ENCODE results near the gene CCNB1IP1.
A peak's percentile ranks its signal among the peaks of the same experiment; 100 is the strongest.

Gene CCNB1IP1

GRCh38 chr14:20350860-20351259 is 17.8 kb upstream of the CCNB1IP1 start:
- Histone ChIP-seq H3K9ac (ENCODE audit: low read depth, low read length) (no peak overlapping the region), H3K4me3 (ENCODE audit: low read depth in 1 of 2, low read length in 2 of 2) (no peak overlapping the region), H3K27ac (ENCODE audit: low read length) (no peak overlapping the region), H3K36me3 (ENCODE audit: insufficient read depth, low read length) (peaks cover 90% of the 10 kb centered on the region), H3K79me2 (ENCODE audit: insufficient read depth, low read length) (peaks cover 2% of the 10 kb centered on the region), H3K4me1 (ENCODE audit: insufficient read depth, low read length) (no peaks in the 10 kb centered on the region; the same call in 1 of the 2 replicates), H3K4me2 (ENCODE audit: insufficient read depth, low read length) (no peak overlapping the region), H3K27me3 (ENCODE audit: insufficient read depth, low read length, poor library complexity) (no peaks in the 10 kb centered on the region), H4K20me1 (ENCODE audit: insufficient read depth, low read length) (no peaks in the 10 kb centered on the region), H3K9me3 (ENCODE audit: insufficient read depth, low read length, severe bottlenecking) (no peaks in the 10 kb centered on the region), H2AFZ (ENCODE audit: low read depth, low read length) (no peak overlapping the region)
- DNase-seq = no peak
- TF ChIP-seq EZH2 (IDR thresholded peaks at IDR 0.05; ENCODE audit: borderline replicate concordance, low read depth, low read length, severe bottlenecking) (no peak), CTCF (IDR thresholded peaks at IDR 0.05; ENCODE audit: borderline replicate concordance, extremely low read depth, low read length, poor library complexity, severe bottlenecking) (peak; percentile 15)
- no peak for ATAC-seq (ENCODE audit: insufficient read depth, low read depth)

GRCh38 chr14:20350282-20350681 is 17.2 kb upstream of the CCNB1IP1 start:
- Histone ChIP-seq H3K27me3 (ENCODE audit: insufficient read depth, low read length, poor library complexity) (no peaks in the 10 kb centered on the region), H3K79me2 (ENCODE audit: insufficient read depth, low read length) (peaks cover 6% of the 10 kb centered on the region), H3K9me3 (ENCODE audit: insufficient read depth, low read length, severe bottlenecking) (no peaks in the 10 kb centered on the region), H2AFZ (ENCODE audit: low read depth, low read length) (no peak overlapping the region), H3K4me2 (ENCODE audit: insufficient read depth, low read length) (no peak overlapping the region), H3K27ac (ENCODE audit: low read length) (no peak overlapping the region), H3K36me3 (ENCODE audit: insufficient read depth, low read length) (peaks cover 91% of the 10 kb centered on the region), H3K4me1 (ENCODE audit: insufficient read depth, low read length) (peaks cover 6% of the 10 kb centered on the region), H4K20me1 (ENCODE audit: insufficient read depth, low read length) (no peaks in the 10 kb centered on the region), H3K9ac (ENCODE audit: low read depth, low read length) (no peak overlapping the region), H3K4me3 (ENCODE audit: low read depth in 1 of 2, low read length in 2 of 2) (no peak overlapping the region)
- no peak for DNase-seq
- TF ChIP-seq CTCF (IDR thresholded peaks at IDR 0.05; ENCODE audit: borderline replicate concordance, extremely low read depth, low read length, poor library complexity, severe bottlenecking) = no peak
- no peak for TF ChIP-seq EZH2 (IDR thresholded peaks at IDR 0.05; ENCODE audit: borderline replicate concordance, low read depth, low read length, severe bottlenecking)
- ATAC-seq (ENCODE audit: insufficient read depth, low read depth) = no peak

- no peak overlapping the region for H3K9ac ChIP-seq (ENCODE audit: low read depth, low read length)
- no peak for TF ChIP-seq CTCF (IDR thresholded peaks at IDR 0.05; ENCODE audit: borderline replicate concordance, extremely low read depth, low read length, poor library complexity, severe bottlenecking)
- TF ChIP-seq EZH2 (IDR thresholded peaks at IDR 0.05; ENCODE audit: borderline replicate concordance, low read depth, low read length, severe bottlenecking) = no peak
- H3K27me3 ChIP-seq (ENCODE audit: insufficient read depth, low read length, poor library complexity) = no peaks in the 10 kb centered on the region
- no peak overlapping the region for H3K4me2 ChIP-seq (ENCODE audit: insufficient read depth, low read length)
- ATAC-seq (ENCODE audit: insufficient read depth, low read depth) (no peak), DNase-seq (no peak)
- H3K36me3 ChIP-seq (ENCODE audit: insufficient read depth, low read length) = peaks cover 74% of the 10 kb centered on the region
- H3K9me3 ChIP-seq (ENCODE audit: insufficient read depth, low read length, severe bottlenecking) = no peaks in the 10 kb centered on the region
- H3K4me3 ChIP-seq (ENCODE audit: low read depth in 1 of 2, low read length in 2 of 2) = no peak overlapping the region
- no peak overlapping the region for H2AFZ ChIP-seq (ENCODE audit: low read depth, low read length)
- H3K4me1 ChIP-seq (ENCODE audit: insufficient read depth, low read length) = peaks cover 20% of the 10 kb centered on the region
- no peak overlapping the region for H3K27ac ChIP-seq (ENCODE audit: low read length)
- H4K20me1 ChIP-seq (ENCODE audit: insufficient read depth, low read length) = no peaks in the 10 kb centered on the region
- H3K79me2 ChIP-seq (ENCODE audit: insufficient read depth, low read length) = peaks cover 22% of the 10 kb centered on the region
Observed at GRCh38 chr14:20347747-20348146, 14.7 kb upstream of the CCNB1IP1 start.

GRCh38 chr14:20346713-20347112 is 13.6 kb upstream of the CCNB1IP1 start:
- H3K79me2 ChIP-seq (ENCODE audit: insufficient read depth, low read length) = peaks cover 22% of the 10 kb centered on the region
- no peak overlapping the region for H3K27ac ChIP-seq (ENCODE audit: low read length)
- no peak overlapping the region for H3K9ac ChIP-seq (ENCODE audit: low read depth, low read length)
- H3K4me3 ChIP-seq (ENCODE audit: low read depth in 1 of 2, low read length in 2 of 2) = no peak overlapping the region
- no peak overlapping the region for H2AFZ ChIP-seq (ENCODE audit: low read depth, low read length)
- H3K4me2 ChIP-seq (ENCODE audit: insufficient read depth, low read length) = no peak overlapping the region
- DNase-seq (no peak), ATAC-seq (ENCODE audit: insufficient read depth, low read depth) (no peak)
- peaks cover 64% of the 10 kb centered on the region for H3K36me3 ChIP-seq (ENCODE audit: insufficient read depth, low read length)
- no peaks in the 10 kb centered on the region for H3K9me3 ChIP-seq (ENCODE audit: insufficient read depth, low read length, severe bottlenecking)
- peaks cover 24% of the 10 kb centered on the region for H3K4me1 ChIP-seq (ENCODE audit: insufficient read depth, low read length)
- H3K27me3 ChIP-seq (ENCODE audit: insufficient read depth, low read length, poor library complexity) = no peaks in the 10 kb centered on the region
- no peaks in the 10 kb centered on the region for H4K20me1 ChIP-seq (ENCODE audit: insufficient read depth, low read length)
- TF ChIP-seq CTCF (IDR thresholded peaks at IDR 0.05; ENCODE audit: borderline replicate concordance, extremely low read depth, low read length, poor library complexity, severe bottlenecking) = no peak
- no peak for TF ChIP-seq EZH2 (IDR thresholded peaks at IDR 0.05; ENCODE audit: borderline replicate concordance, low read depth, low read length, severe bottlenecking)

Data from DND-41 (cell line).